DOHH2 (cell line): ENCODE data around the gene ACSM4.

Experiments used
- H3F3A ChIP-seq: fragments of 200-600 bp; sonication (generic), shearing (Covaris generic); 2 replicates; pipeline ENCODE4 v1.6.0; 2016; ENCODE audit warnings: antibody characterized with exemption, mild to moderate bottlenecking; ENCODE audit not compliant: control insufficient read depth, insufficient read depth
- H3K27ac ChIP-seq: fragments of 200-600 bp; sonication (generic); 2 replicates; pipeline ENCODE4 v1.5.1; 2014; ENCODE audit warnings: low read depth, mild to moderate bottlenecking, low read length, moderate library complexity
- H3K27me3 ChIP-seq: fragments of 200-600 bp; sonication (generic); 2 replicates; pipeline ENCODE4 v1.6.1; 2014; ENCODE audit warnings: mild to moderate bottlenecking, low read length, mixed read lengths; ENCODE audit not compliant: control insufficient read depth
- H3K36me3 ChIP-seq: fragments of 200-600 bp; sonication (generic); 2 replicates; pipeline ENCODE4 v1.6.1; 2014; ENCODE audit warnings: mild to moderate bottlenecking, low read length, moderate library complexity, mixed read lengths; ENCODE audit not compliant: control insufficient read depth
- H3K4me1 ChIP-seq: fragments of 200-600 bp; sonication (generic); 2 replicates; pipeline ENCODE4 v1.6.1; 2014; ENCODE audit warnings: mild to moderate bottlenecking, low read length, mixed read lengths; ENCODE audit not compliant: control insufficient read depth
- H3K4me2 ChIP-seq: fragments of 200-600 bp; sonication (generic); 2 replicates; pipeline ENCODE4 v1.6.0; 2014; ENCODE audit warnings: mild to moderate bottlenecking, low read length, moderate library complexity
- H3K4me3 ChIP-seq: fragments of 200-600 bp; sonication (generic); 2 replicates; pipeline ENCODE4 v1.5.1; 2014; ENCODE audit warnings: mild to moderate bottlenecking, low read length, mixed read lengths
- H3K79me2 ChIP-seq: fragments of 200-600 bp; sonication (generic); 2 replicates; pipeline ENCODE4 v1.6.1; 2014; ENCODE audit warnings: mild to moderate bottlenecking, low read length, mixed read lengths; ENCODE audit not compliant: control insufficient read depth
- H3K9me2 ChIP-seq: fragments of 200-600 bp; sonication (generic); replicated peaks from 2 replicates; pipeline ENCODE4 v1.6.1; 2014; ENCODE audit warnings: mild to moderate bottlenecking, low read length, mixed read lengths; ENCODE audit not compliant: control insufficient read depth
- H3K9me3 ChIP-seq: fragments of 200-600 bp; sonication (generic); 2 replicates; pipeline ENCODE4 v1.6.1; 2014; ENCODE audit warnings: antibody characterized with exemption, low read length, mixed read lengths; ENCODE audit not compliant: control insufficient read depth, insufficient read depth
- H4K20me1 ChIP-seq: fragments of 200-600 bp; sonication (generic); 2 replicates; pipeline ENCODE4 v1.6.0; 2014; ENCODE audit warnings: low read depth, mild to moderate bottlenecking, antibody characterized with exemption, low read length, moderate library complexity; ENCODE audit not compliant: control insufficient read depth, insufficient read depth
- CTCF ChIP-seq: fragments of 200-600 bp; sonication (generic); IDR thresholded peaks from one replicate; pipeline ENCODE4 v1.5.1; 2014; ENCODE audit warnings: antibody characterized with exemption, mild to moderate bottlenecking, low read depth, low read length; ENCODE audit not compliant: poor library complexity, severe bottlenecking
- EZH2phosphoT487 ChIP-seq: fragments of 200-600 bp; sonication (generic); IDR thresholded peaks from 2 replicates; pipeline ENCODE4 v1.6.1; 2017; ENCODE audit warnings: borderline replicate concordance, mild to moderate bottlenecking, antibody characterized with exemption, low read length, moderate library complexity, mixed read lengths

Gene ACSM4

GRCh38 chr12:7349418-7349817 lies 45.5 kb downstream of the ACSM4 start:
- no peaks in the 10 kb centered on the region for H3F3A ChIP-seq
- no peaks in the 10 kb centered on the region for H3K9me3 ChIP-seq
- no peak overlapping the region for H3K4me2 ChIP-seq
- H3K36me3 ChIP-seq: no peaks in the 10 kb centered on the region
- H3K27ac ChIP-seq: no peak overlapping the region
- no peaks in the 10 kb centered on the region for H4K20me1 ChIP-seq
- H3K4me1 ChIP-seq: no peaks in the 10 kb centered on the region
- no peak overlapping the region for H3K4me3 ChIP-seq
- no peak for TF ChIP-seq EZH2phosphoT487
- no peak for TF ChIP-seq CTCF
- H3K27me3 ChIP-seq: peaks cover 6% of the 10 kb centered on the region; the same call in 1 of the 2 replicates
- H3K79me2 ChIP-seq: no peaks in the 10 kb centered on the region
- H3K9me2 ChIP-seq: no peaks in the 10 kb centered on the region

GRCh38 chr12:7351177-7351576 lies 47.3 kb downstream of the ACSM4 start:
- TF ChIP-seq CTCF (no peak), EZH2phosphoT487 (no peak)
- Histone ChIP-seq H4K20me1 (no peaks in the 10 kb centered on the region), H3K36me3 (no peaks in the 10 kb centered on the region), H3K4me2 (no peak overlapping the region), H3K4me3 (no peak overlapping the region), H3K9me2 (no peaks in the 10 kb centered on the region), H3K4me1 (no peaks in the 10 kb centered on the region), H3K9me3 (no peaks in the 10 kb centered on the region), H3K27ac (no peak overlapping the region), H3K27me3 (peaks cover 6% of the 10 kb centered on the region; the same call in 1 of the 2 replicates), H3K79me2 (no peaks in the 10 kb centered on the region), H3F3A (no peaks in the 10 kb centered on the region)

GRCh38 chr12:7352661-7353060 lies 48.8 kb downstream of the ACSM4 start:
- Histone ChIP-seq H3K36me3 (no peaks in the 10 kb centered on the region), H3K4me3 (no peak overlapping the region), H3K9me3 (no peaks in the 10 kb centered on the region), H3K27ac (no peak overlapping the region), H3K79me2 (no peaks in the 10 kb centered on the region), H3K4me1 (no peaks in the 10 kb centered on the region), H3K9me2 (no peaks in the 10 kb centered on the region), H3K4me2 (no peak overlapping the region), H3F3A (no peaks in the 10 kb centered on the region), H3K27me3 (peaks cover 6% of the 10 kb centered on the region), H4K20me1 (no peaks in the 10 kb centered on the region)
- TF ChIP-seq EZH2phosphoT487: no peak
- no peak for TF ChIP-seq CTCF

- TF ChIP-seq CTCF (no peak), EZH2phosphoT487 (no peak)
- Histone ChIP-seq H3K79me2 (no peaks in the 10 kb centered on the region), H3K4me1 (no peaks in the 10 kb centered on the region), H3K27me3 (peaks cover 6% of the 10 kb centered on the region), H3K27ac (no peak overlapping the region), H3K4me3 (no peak overlapping the region), H3K9me2 (no peaks in the 10 kb centered on the region), H4K20me1 (no peaks in the 10 kb centered on the region), H3K36me3 (no peaks in the 10 kb centered on the region), H3F3A (no peaks in the 10 kb centered on the region), H3K9me3 (no peaks in the 10 kb centered on the region), H3K4me2 (no peak overlapping the region)
Observed at GRCh38 chr12:7354529-7354928, 50.7 kb downstream of the ACSM4 start.
